ENCODE measurements around the gene CFL1.

The CFL1 gene

DNA sequence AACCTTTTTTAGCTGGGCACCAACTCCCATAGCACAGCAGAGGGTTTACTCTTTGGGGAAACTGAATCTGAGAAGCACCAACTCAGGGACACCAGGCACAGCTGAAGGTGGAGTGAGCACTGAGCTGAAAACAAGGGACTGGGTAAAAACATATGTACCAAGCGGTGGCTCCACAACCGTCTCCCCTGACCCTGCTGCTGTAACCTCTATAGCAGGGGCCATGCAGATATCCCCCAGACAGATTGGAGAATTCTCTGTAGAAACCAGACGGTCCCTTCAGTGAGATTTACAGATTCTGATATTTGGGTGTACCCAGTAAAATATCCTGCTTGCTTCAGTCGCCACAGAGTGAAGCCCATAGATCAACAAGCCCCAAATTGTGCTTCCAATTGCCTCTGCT lies 28.5 kb downstream of the CFL1 start:
- DNase-seq: no peak

DNA sequence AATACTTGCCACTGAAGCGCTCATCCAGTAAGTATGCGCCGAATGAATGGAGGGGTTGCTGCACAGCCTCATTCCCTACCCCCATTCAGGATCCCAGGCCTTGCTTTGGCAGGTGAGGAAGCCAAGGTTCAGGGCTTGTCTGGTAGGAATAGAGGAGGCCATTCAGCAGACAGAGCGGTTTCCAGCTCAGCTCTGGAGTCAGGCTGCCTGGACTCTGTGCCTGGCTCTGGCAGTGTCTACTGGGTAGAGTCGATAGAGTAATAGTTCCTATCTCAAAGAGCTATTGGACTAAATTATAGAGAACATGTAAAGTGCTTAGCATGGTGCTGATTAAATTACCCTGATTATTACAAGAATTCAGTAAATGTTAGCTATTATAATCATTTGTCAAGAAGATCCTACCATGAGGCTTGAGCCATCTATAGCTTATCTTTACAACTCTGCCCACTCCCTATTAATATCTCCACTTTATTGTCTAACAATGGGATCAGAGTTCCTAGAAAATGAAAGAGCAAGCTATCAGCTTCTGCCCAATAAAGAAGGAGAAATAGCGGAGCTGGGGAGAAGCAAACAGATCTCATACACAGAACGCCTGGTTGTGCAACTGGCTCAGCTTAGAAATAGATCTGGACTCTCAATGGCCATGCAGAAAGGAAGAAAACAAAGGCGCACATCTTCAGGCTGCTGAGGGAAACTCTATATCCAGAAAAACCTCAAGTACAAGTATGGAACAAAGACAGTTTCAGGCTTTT lies 30.8 kb downstream of the CFL1 start:
- no peak for DNase-seq

DNA sequence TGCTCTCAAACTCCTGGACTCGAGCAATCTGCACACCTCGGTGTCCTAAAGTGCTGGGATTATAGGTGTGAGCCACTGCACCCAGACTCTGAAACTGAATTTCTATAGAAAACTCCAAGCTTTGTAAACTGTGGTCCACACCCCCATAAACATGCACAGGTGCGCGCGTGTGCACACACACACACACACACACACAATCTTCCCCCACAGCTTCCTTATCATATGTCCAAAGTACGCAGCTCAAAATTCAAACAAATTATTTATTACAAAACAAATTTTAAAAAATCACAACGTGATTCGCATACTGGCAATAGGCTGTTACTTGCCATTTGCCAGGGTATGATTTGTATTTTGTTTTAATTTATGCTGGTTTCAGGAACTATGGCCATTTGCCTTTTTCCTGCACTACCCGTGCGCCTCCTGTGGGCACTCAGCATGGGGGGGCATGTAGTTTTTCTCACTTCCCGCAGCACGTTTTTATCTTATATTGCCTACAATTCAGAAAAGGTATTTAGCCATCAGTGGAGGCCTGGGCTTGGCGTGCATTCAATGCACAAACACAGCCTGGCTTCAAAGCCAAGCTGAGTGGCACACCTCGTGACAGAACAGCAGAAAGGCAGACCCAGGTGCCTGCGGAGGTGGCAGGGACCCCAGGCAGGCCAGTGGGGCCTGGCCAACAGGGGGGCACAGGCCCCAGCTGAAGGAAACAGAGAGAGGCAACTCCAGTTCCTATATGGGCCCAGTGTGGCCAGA lies 35.0 kb downstream of the CFL1 start:
- DNase-seq: no peak

DNA sequence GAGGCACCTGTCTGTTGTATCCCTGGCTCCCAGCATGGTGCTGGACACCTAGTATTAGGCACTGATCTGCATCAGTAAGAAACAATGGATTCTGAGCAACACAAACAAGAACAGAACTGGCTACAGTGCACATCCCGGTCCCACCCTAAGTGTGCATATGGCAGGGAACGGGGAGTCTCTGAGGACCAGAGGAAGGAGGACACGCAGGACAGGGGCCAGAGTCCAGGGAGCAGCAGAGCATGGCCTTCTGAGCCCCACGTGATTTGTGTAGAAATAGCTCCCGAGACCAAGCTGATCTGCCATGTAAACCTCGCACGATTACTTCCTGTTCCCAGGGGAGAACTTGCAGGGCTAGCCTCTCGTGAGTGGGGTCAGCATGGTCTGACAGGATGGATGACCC lies 36.9 kb downstream of the CFL1 start:
- DNase-seq: no peak

DNA sequence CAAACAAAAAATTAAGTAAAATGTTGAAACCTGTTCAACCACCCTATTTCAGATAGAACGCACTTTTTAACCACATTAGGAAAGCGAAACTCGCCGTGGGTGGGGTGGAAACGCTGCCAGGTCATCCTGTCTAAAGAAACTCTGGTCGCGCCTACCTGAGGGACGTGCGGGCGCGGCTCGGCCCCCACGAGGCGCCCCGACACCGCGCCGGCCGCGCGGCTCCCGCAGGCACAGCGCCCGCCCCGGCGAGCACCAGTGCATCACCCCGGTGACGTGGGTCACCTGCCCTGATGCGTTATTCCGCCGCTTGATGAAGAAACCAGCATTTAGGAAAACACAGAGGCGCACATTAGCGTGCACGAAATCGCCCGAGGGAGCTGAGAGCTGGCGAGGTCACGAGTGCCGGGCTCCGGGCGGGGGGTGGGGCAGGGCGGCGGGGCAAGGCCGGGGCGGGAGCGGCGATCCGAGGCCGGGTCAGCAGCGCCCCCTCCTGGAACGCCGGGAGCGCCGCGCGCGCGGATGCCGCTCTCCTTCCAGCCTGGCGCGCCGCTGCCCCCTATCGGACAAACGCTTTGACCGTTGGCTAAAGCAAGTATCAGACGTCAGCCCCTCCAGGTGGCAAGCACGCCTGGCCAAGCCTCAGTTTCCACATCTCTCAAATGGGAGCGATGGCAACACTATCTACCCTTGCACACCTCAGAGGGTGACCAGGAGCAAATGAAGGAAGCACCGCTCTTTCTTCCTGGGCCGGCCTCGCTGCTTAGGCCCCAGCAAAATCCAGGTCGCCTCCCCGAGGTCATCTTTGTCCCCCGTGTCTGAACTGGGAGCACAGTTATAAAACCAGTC lies 39.9 kb downstream of the CFL1 start:
- peak; percentile 56 for DNase-seq

DNA sequence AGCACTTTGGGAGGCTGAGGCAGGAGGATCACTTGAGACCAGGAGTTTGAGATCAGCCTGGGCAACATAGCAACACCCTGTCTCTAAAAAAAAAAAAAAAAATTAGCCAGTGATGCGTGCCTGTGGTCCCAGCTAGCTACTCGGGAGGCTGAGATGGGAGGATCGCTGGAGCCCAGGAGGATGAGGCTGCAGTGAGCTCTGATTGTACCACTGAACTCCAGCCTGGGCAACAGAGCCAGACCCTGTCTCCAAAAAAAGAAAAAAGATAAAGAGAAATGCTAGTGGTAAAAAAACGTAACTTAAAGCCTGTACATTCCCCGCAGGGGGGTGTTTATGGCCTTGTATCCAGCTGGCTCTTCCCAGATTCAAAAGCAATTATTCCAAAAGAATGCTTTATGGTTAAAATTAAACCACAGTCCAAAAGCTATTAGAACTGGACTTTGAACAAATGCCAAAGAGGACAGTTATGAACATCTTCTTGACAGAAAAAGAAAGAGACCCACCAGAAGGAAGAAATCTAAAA lies 40.6 kb downstream of the CFL1 start:
- DNase-seq: no peak

DNA sequence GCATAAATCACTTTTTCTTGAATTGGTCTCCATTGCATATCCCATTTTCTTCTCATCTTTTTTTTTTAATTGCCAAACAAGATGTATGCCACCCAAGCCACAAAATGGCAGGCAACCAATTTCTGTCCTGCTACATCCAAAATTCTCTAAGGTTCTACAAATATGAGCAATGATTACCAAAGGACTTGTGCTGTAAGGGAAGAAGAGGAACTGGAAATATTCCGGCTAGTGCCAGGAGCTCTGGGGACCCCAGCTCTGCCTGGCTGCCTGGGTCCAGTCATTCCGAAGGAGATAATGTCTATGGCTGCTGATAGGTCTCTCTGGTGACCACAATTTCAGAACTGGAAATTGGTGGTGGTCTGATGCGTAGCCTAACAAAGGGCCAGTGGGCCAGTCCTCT lies 41.3 kb downstream of the CFL1 start:
- DNase-seq: no peak

DNA sequence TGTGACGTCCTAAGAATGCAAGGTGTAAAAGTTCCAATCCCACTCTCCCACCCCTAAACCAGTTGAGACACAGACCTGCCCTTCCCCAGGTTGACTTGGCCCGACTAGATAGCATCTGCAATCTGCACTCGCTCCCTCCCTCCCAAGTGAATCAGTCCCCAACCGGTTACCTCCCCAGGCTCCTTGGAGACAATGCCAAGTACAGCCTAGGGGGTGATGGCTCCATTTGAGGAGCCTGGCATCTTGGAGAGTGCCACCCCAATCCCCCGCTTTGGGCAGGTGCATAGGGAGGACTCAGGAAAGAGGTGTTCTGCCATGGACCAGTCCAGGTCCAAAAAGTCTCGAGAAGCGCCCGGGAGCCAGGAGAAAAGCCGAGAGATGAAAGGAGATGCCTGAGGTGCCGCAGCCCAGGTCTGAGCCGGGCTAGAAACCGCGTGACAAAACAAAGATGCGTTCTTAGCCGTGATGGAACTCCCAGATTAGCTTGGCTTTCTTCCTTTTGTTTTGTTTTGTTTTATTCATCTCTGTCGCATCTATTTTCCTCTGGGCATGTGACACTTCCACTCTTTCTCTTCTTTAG lies 42.9 kb downstream of the CFL1 start:
- no peak for DNase-seq

DNA sequence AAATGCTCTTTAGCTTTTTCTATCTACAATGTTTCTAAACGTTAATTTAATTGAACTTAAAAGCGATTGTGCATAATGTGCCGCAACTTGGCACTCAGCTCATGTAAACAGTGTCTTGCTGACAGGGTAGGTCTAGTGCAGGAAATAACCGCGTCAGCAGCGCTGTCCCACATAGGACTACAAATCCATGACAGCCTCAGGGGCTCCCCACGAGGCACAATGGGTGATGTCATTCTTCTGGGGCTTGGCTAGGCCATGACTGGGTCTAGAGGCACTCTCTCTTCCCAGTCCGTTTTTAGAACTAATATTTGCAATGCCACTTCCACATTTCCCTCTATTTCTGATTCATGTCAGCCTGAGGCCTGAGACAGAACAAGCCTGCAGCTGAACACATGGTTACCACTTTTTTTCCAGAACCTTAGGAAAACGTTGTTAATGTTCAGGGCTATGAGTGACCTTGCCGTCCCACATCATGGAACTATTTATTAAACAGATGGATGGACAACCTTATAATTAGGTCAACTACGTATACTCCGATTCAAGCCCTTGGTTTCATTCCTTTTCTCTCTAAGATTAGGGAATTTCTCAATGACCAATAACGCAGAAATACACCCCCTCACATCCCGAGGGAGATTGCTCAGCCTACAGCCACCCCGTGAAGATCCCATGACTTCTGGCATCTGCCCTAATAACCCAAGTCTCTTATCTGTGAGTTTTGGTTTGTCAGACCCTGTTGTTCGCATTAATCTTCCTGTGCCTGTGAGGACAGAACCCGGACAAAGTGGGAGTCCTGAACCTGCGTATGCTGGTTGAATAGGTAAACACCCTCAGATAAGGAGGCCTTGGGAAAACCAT lies 43.6 kb downstream of the CFL1 start:
- DNase-seq: no peak

DNA sequence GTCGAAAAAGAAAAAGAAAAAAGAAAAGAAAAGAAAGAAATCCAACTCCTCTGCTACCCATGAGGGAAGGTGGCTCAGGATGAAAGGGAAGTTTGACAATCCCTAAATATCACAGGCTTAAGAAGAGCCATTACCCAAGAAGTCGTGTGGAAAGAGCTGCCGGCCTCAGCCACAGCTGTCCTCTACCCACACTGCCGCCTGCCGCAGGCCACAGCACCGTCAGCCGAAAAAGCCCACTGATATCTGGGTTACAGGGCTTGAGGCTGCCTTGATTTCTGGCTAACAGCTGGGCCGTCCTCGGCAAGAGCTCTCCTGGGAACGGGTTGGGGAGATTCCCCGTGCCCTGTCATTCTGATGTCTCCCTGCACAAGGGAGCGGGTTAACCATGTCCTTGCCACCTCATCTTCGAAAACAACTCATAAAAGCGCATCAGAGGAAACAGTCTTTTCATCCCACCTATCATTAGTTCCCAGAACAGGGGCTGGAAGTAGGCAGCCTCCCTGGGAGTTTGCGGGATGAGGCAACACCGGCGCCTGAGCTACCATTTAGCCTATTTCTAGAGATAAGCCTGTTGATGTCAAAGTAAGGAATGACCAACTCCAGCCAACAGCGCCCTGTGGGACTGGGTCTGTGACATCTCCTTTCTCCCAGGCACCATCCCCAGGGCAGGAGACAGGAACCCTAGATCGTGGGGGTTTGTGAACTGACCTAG lies 46.1 kb downstream of the CFL1 start:
- DNase-seq: no peak

DNA sequence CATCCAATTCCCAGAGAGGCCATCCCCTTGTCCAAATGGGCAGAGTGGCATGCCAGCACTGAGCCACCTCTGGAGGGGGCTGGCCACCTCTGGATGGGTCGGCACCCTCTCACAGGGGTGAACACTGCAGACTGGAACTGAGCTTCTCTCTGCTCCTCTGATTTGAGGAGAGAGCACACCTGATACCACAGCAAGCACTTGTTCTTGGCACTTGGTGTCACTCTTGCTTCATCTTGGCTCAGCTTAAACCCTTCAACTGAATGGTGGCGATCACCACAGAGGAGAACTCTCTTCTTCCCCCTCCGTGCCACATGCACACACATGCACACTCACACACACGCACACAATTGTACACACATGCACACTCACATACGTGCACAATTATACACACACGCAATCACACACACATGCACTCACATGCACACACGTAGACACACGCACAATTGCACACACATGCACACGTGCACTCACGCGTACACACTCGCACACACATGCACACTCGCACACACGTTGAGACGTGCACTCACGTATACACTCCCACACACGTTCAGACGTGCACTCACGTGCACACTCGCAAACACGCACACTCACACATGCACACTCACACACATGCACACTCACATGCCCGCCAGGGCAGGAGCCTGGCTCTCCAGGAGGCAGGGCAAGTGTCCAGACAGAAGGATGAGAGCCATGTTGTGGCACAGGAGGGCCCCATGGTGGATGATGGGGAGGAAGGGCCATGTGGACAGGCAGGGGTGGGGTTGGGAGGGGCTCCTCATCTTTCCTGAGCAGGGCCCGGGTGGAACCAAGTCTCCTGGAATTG lies 47.7 kb downstream of the CFL1 start:
- no peak for DNase-seq

DNA sequence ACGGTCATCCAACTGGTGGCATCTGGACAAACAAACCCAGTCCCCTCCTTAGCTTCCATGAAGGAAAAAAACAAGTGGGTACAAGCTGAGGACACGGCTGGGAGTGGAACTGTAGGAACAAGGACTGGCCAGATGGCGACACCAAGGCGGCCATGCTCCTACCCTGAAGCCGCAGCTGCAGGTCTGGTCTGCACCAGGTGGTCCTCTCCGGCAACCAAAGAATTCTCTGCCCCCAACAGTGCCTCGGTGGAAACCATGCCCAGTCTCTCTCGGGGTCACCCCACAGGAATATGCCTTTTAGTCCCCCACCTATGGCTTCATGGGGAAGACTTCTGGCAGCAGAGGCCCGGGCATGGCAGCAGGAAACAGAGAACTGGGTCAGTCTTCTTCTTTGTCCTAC lies 48.5 kb downstream of the CFL1 start:
- DNase-seq: no peak

DNA sequence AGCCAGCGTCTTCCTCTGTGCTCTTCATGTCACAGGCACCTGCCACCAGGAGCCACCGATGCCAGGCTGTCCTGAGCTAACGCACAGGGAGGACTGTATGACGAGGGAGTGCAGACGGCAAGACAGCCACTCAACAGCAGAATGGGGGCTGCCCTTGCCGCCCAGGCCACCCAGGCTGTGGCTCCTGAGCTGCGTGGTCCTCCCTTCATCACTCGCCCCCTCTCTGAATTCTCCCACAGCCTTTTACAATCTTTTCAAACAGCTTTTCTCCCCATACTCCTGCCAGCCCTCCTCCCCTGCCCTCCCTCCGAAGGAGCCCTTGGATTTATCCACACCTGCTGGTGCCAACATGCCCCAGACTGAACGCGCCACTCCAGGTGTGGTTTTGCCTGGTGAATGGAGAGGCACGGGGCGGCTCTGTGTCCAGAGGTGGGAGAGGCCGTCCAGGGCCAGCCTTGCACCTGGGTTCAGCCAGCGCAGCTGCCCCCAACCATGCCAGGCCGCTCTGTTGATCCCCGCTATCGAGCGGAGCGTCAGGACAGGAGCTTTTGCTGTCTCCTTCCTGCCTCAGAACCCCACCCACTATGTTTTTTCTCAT lies 49.1 kb downstream of the CFL1 start:
- no peak for DNase-seq

DNA sequence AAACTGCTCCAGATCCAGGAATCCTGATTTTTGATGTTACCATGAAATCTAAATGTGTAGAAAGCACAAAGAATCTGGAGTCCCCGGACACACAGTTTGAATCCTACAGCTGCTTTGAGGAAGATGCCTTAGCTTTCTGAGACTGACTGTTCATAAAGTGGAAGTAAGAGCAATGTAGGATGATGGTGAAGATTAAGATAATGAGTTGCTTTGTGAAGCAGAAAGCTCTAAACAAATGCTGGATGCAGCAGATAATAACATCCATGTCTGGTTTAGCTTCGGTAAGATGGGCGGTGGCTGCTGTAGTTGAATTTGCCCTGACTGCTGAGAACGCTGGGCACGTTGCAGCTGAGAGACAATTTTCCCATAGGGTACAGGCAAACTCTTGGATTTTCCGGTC lies 51.0 kb downstream of the CFL1 start:
- DNase-seq: no peak
